Gastrocnemius medialis (tissue), 4 donors: ENCODE measurements around the gene SIRPD. TPM values are rescaled to one million over a fixed set of nuclear protein-coding genes. Genes with fewer than 3 reads are reported as not detected.

ENCODE experiments used
- ATAC-seq, 2 donors: fragments of 150-250 bp; one replicate each; pipeline ENCODE4 v1.9.1; 2016
- DNase-seq, 2 donors: peaks; one replicate each; pipeline ENCODE4 v3.0.0-alpha.2; 2019
- H3K27ac ChIP-seq, 4 donors: fragments of 200-600 bp; sonication (generic); 1 replicate in 1 of 4; 2 replicates in 3 of 4; pipeline ENCODE4 v1.5.1; 2016 to 2018; ENCODE audit warnings: mild to moderate bottlenecking in 2 of 4, moderate library complexity in 1 of 4
- H3K27me3 ChIP-seq, 3 donors: fragments of 200-600 bp; sonication (generic) in 2 of 3; 1 replicate in 1 of 3; 2 replicates in 2 of 3; pipeline versions ENCODE4 v1.5.1 to v1.6.0; 2016 to 2019; ENCODE audit warnings: mild to moderate bottlenecking in 1 of 3, moderate library complexity in 1 of 3
- H3K36me3 ChIP-seq, 2 donors: fragments of 200-600 bp; sonication (generic) in 1 of 2; one replicate each; pipeline ENCODE4 v1.5.1; 2017 to 2018
- H3K4me1 ChIP-seq, 2 donors: fragments of 200-600 bp; sonication (generic) in 1 of 2; one replicate each; pipeline ENCODE4 v1.5.1; 2016 to 2017; ENCODE audit warnings: mild to moderate bottlenecking in 2 of 2
- H3K4me3 ChIP-seq, 4 donors: fragments of 200-600 bp; sonication (generic) in 3 of 4; 1 replicate in 1 of 4; 2 replicates in 3 of 4; pipeline ENCODE4 v1.5.1; 2016 to 2019; ENCODE audit warnings: mild to moderate bottlenecking in 2 of 4
- H3K9me3 ChIP-seq, 3 donors: fragments of 200-600 bp; sonication (generic) in 2 of 3; 1 replicate in 1 of 3; 2 replicates in 2 of 3; pipeline ENCODE4 v1.5.1; 2016 to 2019
- CTCF ChIP-seq, 5 experiments: fragments of 450-650 bp in 3 of 5; fragments of 200-600 bp in 2 of 5; sonication (generic) in 2 of 5; IDR thresholded peaks in 4 of 5; conservative IDR thresholded peaks in 1 of 5; 1 replicate in 4 of 5; 2 replicates in 1 of 5; pipeline ENCODE4 v1.5.1; 2016 to 2019; ENCODE audit warnings: antibody characterized with exemption in 5 of 5, mild to moderate bottlenecking in 3 of 5, moderate library complexity in 3 of 5
- POLR2A ChIP-seq, 2 donors: fragments of 450-650 bp; IDR thresholded peaks; one replicate each; pipeline ENCODE4 v1.6.1; 2017; ENCODE audit warnings: antibody characterized with exemption in 2 of 2, mild to moderate bottlenecking in 2 of 2, moderate library complexity in 2 of 2
- in situ Hi-C, 4 donors: fragments of 200-750 bp; cut with MboI; loops; one replicate each; pipeline versions ENCODE4 v1.15.0 to v1.8.0; 2017; ENCODE audit warnings: low sequenced_read_pairs in 4 of 4
- intact Hi-C: fragments of 100-400 bp; cut with DNase I; formaldehyde crosslinking; loops from one replicate; pipeline ENCODE4 v1.15.1; 2023; ENCODE audit warnings: low total_unique reads
- total RNA-seq, 4 donors: library from RNA; depleted of rRNA; stranded (reverse); fragments of >200 nt; gene quantifications; one replicate each; pipeline versions ENCODE4 v1.1.0 to v1.2.3, GENCODE V29; 2016

Gene SIRPD
- total RNA-seq, 4 donors from 2014 or later = not detected

- in situ Hi-C loops = no loop called here
- no peaks in the 10 kb centered on the region for H3K27me3 ChIP-seq
- no peaks in the 10 kb centered on the region for H3K9me3 ChIP-seq
- no peaks in the 10 kb centered on the region for H3K36me3 ChIP-seq
- no peaks in the 10 kb centered on the region for H3K4me1 ChIP-seq
- TF ChIP-seq CTCF (IDR thresholded peaks at IDR 0.05 in 4 of 5, conservative IDR thresholded peaks at IDR 0.05 in 1 of 5) = no peak
- no peak for TF ChIP-seq POLR2A (IDR thresholded peaks at IDR 0.05)
- H3K27ac ChIP-seq = no peak overlapping the region
- no peak for DNase-seq
- no peak for ATAC-seq
- intact Hi-C loops = no loop called here
- no peak overlapping the region for H3K4me3 ChIP-seq
Observed at GRCh38 chr20:1539816-1540419, 17.6 kb downstream of the SIRPD start.

GRCh38 chr20:1538655-1539054 lies 18.9 kb downstream of the SIRPD start:
- Histone ChIP-seq H3K27me3 (no peaks in the 10 kb centered on the region), H3K27ac (no peak overlapping the region), H3K4me3 (no peak overlapping the region), H3K9me3 (no peaks in the 10 kb centered on the region), H3K4me1 (no peaks in the 10 kb centered on the region), H3K36me3 (no peaks in the 10 kb centered on the region)
- intact Hi-C loops = no loop called here
- ATAC-seq (no peak), DNase-seq (no peak)
- TF ChIP-seq CTCF (IDR thresholded peaks at IDR 0.05 in 4 of 5, conservative IDR thresholded peaks at IDR 0.05 in 1 of 5) (no peak), POLR2A (IDR thresholded peaks at IDR 0.05) (no peak)
- in situ Hi-C loops = no loop called here

- intact Hi-C loops = no loop called here
- no peaks in the 10 kb centered on the region for H3K9me3 ChIP-seq
- no peaks in the 10 kb centered on the region for H3K4me1 ChIP-seq
- no peaks in the 10 kb centered on the region for H3K36me3 ChIP-seq
- DNase-seq (peak; percentile 12 to 32), ATAC-seq (peak; percentile 21 to 26)
- no peaks in the 10 kb centered on the region for H3K27me3 ChIP-seq
- no peak overlapping the region for H3K4me3 ChIP-seq
- H3K27ac ChIP-seq = peak overlapping the region in 1 of 4 donors; percentile 18
- no peak for TF ChIP-seq CTCF (IDR thresholded peaks at IDR 0.05 in 4 of 5, conservative IDR thresholded peaks at IDR 0.05 in 1 of 5)
- no peak for TF ChIP-seq POLR2A (IDR thresholded peaks at IDR 0.05)
- in situ Hi-C loops = no loop called here
Observed at GRCh38 chr20:1537731-1538058, 19.8 kb downstream of the SIRPD start.

GRCh38 chr20:1536893-1537730 lies 20.4 kb downstream of the SIRPD start:
- H3K9me3 ChIP-seq = no peaks in the 10 kb centered on the region
- no peak for ATAC-seq
- no peaks in the 10 kb centered on the region for H3K27me3 ChIP-seq
- no peak for DNase-seq
- TF ChIP-seq POLR2A (IDR thresholded peaks at IDR 0.05) (no peak), CTCF (IDR thresholded peaks at IDR 0.05 in 4 of 5, conservative IDR thresholded peaks at IDR 0.05 in 1 of 5) (no peak)
- no peaks in the 10 kb centered on the region for H3K36me3 ChIP-seq
- peak overlapping the region in 1 of 4 donors; percentile 18 for H3K27ac ChIP-seq
- in situ Hi-C loops = no loop called here
- intact Hi-C loops = no loop called here
- no peak overlapping the region for H3K4me3 ChIP-seq
- no peaks in the 10 kb centered on the region for H3K4me1 ChIP-seq
